HG03432 (cell line): Measurements from ENCODE around the gene SPDYE5.

Experiments used
- ATAC-seq: cut with Tn5 transposase; IDR thresholded peaks from one replicate; pipeline ENCODE4 v1.9.1; 2021; ENCODE audit warnings: mild to moderate bottlenecking, moderate library complexity; ENCODE audit not compliant: unreplicated experiment

Gene SPDYE5

GRCh38 chr7:75536940-75537538 is 44.9 kb downstream of the SPDYE5 start:
- no peak for ATAC-seq

DNA sequence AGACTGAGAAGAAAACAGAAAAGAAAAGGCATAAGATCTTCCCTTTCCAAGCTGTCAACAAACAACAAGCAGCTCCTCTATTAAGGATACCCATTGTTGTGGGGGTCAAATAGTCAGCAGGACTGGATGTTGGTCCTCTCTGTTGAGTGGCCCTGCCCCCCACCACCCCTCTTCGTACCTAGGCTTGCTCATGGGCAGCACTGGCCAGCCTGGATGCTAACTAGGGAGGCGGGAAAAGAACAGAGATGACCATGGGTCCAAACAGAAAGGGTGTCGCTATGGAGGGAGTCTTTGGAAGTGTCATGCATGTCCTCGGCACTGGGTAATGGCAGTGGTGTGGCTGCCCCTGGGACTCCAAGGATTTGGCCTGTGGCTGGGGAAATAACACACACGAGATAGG is 45.6 kb downstream of the SPDYE5 start:
- ATAC-seq = no peak

- ATAC-seq = no peak
Measured at GRCh38 chr7:75546237-75547015, 54.3 kb downstream of the SPDYE5 start.
